Nephron progenitor cell (in vitro differentiated cells): ENCODE measurements around the gene CD83.

Source experiments
- DNase-seq: peaks from one replicate; pipeline ENCODE4 v3.0.0; 2021
- H3K27ac Mint-ChIP-seq: 2 replicates; pipeline ENCODE4 v1.8.0; 2021; ENCODE audit warnings: mild to moderate bottlenecking, moderate library complexity, mixed read lengths
- H3K27me3 Mint-ChIP-seq: 2 replicates; pipeline ENCODE4 v1.8.0; 2021; ENCODE audit warnings: mild to moderate bottlenecking, low read depth, mixed read lengths; ENCODE audit not compliant: poor library complexity
- H3K36me3 Mint-ChIP-seq: 2 replicates; pipeline ENCODE4 v1.8.0; 2021; ENCODE audit warnings: low read depth, mixed read lengths
- H3K4me1 Mint-ChIP-seq: 2 replicates; pipeline ENCODE4 v1.8.0; 2021; ENCODE audit warnings: mixed read lengths
- H3K4me3 Mint-ChIP-seq: 2 replicates; pipeline ENCODE4 v1.8.0; 2021; ENCODE audit warnings: mild to moderate bottlenecking, moderate library complexity, mixed read lengths
- H3K9me3 Mint-ChIP-seq: 2 replicates; pipeline ENCODE4 v1.8.0; 2021; ENCODE audit warnings: mild to moderate bottlenecking, moderate library complexity, mixed read lengths
- TF ChIP-seq, protein P1 (sequence below): fragments of 200-600 bp; sonication (generic); IDR thresholded peaks from 2 replicates; pipeline ENCODE4 v1.5.0; 2021; ENCODE audit warnings: antibody characterized with exemption

Gene CD83

DNA sequence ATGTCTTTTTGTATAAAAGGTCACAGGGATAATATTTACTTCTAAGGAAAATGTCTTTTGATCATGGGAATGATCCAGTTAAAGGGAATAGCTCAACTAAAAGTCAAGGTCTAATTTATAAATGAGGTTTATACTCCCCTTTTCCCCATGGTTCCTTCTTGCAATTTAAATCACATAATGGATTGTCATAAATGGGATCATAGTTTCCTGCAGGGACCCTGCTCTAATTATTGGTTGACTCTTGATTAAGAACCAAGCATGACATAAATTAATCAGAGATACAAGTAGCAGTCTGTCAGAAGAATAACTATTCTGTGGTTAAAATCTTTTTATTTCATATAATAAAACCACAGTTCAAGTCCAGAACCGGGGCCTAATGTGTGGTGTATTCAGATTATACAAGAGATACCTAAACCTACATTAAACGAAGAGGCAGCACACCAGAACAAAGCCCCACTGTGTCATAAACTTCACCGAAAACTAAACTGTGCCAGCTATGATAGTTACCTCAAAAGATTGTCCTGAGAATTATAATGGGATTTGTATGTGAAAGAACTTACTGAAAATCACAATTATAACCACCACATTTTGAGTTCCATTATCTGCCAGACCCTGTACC is 43.0 kb upstream of the CD83 start:
- no peaks in the 10 kb centered on the region for H3K36me3 Mint-ChIP-seq
- H3K27me3 Mint-ChIP-seq = peaks cover 22% of the 10 kb centered on the region
- H3K4me3 Mint-ChIP-seq = no peak overlapping the region
- TF ChIP-seq, protein P1, sequence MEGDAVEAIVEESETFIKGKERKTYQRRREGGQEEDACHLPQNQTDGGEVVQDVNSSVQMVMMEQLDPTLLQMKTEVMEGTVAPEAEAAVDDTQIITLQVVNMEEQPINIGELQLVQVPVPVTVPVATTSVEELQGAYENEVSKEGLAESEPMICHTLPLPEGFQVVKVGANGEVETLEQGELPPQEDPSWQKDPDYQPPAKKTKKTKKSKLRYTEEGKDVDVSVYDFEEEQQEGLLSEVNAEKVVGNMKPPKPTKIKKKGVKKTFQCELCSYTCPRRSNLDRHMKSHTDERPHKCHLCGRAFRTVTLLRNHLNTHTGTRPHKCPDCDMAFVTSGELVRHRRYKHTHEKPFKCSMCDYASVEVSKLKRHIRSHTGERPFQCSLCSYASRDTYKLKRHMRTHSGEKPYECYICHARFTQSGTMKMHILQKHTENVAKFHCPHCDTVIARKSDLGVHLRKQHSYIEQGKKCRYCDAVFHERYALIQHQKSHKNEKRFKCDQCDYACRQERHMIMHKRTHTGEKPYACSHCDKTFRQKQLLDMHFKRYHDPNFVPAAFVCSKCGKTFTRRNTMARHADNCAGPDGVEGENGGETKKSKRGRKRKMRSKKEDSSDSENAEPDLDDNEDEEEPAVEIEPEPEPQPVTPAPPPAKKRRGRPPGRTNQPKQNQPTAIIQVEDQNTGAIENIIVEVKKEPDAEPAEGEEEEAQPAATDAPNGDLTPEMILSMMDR = no peak
- no peak for DNase-seq
- peaks cover 9% of the 10 kb centered on the region for H3K4me1 Mint-ChIP-seq
- no peaks in the 10 kb centered on the region for H3K9me3 Mint-ChIP-seq
- no peak overlapping the region for H3K27ac Mint-ChIP-seq

DNA sequence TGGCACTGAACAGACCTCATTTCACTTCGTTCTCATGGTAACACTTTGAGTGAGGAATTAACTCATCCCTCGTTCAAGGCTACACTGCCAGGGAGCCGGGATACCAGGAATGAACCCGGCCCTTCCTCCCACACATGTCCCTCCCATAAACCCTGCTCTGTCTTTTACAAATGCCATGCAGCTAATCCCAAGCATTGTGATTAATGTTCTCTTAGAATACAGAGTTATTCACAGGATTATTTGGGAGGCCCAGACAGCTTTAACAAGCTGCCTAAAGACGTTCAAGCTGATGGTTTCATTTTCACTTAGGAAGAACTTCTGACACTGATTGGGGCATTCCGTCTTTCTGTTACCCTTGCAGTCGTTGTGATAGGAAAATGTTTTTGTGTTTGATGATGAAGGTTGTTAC is 42.5 kb upstream of the CD83 start:
- peaks cover 25% of the 10 kb centered on the region for H3K27me3 Mint-ChIP-seq
- no peaks in the 10 kb centered on the region for H3K36me3 Mint-ChIP-seq
- H3K27ac Mint-ChIP-seq = peak overlapping the region; percentile 24
- peak; percentile 20 for DNase-seq
- peaks cover 9% of the 10 kb centered on the region for H3K4me1 Mint-ChIP-seq
- no peaks in the 10 kb centered on the region for H3K9me3 Mint-ChIP-seq
- H3K4me3 Mint-ChIP-seq = no peak overlapping the region
- TF ChIP-seq, protein P1 = no peak

DNA sequence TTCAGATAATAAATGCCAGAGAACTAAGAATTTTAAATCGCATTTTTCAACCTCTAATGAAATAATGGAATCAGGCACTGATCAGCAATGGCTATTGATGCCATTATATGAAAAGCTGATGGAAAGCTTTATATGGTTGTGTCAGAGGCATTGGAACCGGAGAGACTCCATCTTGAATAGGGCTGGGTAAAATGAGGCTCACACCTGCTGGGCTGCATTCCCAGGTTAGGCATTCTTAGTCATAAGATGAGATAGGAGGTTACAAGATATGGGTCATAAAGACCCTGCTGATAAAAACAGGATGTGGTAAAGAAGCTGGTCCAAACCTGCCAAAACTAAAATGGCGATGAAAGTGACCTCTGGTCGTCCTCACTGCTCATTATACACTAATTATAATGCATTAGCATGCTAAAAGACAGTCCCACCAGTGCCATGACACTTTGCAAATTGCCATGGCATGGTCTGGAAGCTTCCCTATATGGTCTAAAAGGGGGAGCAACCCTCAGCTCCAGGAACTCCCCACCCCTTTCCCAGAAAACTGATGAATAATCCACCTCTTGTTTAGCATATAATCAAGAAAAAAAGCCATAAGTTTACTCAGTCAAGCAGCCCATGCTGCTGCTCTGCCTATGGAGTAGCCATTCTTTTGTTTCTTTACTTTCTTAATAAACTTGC is 40.2 kb upstream of the CD83 start:
- DNase-seq = no peak
- Mint-ChIP-seq H3K4me3 (no peak overlapping the region), H3K9me3 (no peaks in the 10 kb centered on the region), H3K4me1 (peaks cover 14% of the 10 kb centered on the region), H3K36me3 (no peaks in the 10 kb centered on the region), H3K27me3 (peaks cover 28% of the 10 kb centered on the region), H3K27ac (no peak overlapping the region)
- TF ChIP-seq, protein P1 = no peak

DNA sequence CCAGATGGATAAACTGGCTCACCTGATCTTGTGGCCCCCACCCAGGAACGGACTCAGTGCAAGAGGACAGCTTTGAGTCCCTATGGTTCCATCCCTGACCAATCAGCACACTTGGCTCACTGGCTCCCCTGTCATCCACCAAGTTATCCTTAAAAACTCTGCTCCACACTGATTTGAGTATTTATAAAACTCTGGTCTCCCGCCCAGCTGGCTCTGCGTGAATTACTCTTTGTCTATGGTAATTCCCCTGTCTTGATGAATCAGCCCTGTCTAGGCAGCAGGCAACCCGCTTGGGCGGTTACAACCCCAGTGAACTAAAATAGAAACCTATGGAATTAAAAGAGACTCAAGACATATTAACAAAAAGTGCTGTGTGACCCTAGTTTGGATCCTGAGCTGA is 38.1 kb upstream of the CD83 start:
- DNase-seq = no peak
- Mint-ChIP-seq H3K36me3 (no peaks in the 10 kb centered on the region), H3K27ac (no peak overlapping the region), H3K27me3 (peaks cover 29% of the 10 kb centered on the region), H3K4me1 (peaks cover 20% of the 10 kb centered on the region), H3K9me3 (no peaks in the 10 kb centered on the region), H3K4me3 (no peak overlapping the region)
- TF ChIP-seq, protein P1 = no peak

DNA sequence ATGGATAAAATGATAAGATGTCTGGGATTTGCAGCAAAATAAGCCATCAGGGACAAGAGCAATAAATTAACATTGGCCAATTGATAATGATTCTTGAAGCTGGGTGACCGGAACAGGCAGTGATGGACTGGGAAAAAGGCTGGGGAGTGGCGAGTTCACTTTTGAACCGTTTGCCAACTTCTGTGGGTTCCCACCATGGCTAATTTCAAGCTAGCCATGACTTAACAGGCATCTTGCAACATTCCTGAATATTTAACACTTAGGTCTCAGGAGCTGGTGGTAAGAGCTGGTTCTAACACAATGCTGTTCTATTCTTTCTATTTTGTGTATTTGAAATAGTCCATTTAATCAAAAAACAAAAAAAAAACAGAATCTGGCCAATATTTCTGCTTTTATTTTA is 37.6 kb upstream of the CD83 start:
- Mint-ChIP-seq H3K27ac (no peak overlapping the region), H3K36me3 (no peaks in the 10 kb centered on the region), H3K27me3 (peaks cover 29% of the 10 kb centered on the region), H3K9me3 (no peaks in the 10 kb centered on the region), H3K4me1 (peaks cover 22% of the 10 kb centered on the region), H3K4me3 (no peak overlapping the region)
- no peak for DNase-seq
- TF ChIP-seq, protein P1 = no peak

DNA sequence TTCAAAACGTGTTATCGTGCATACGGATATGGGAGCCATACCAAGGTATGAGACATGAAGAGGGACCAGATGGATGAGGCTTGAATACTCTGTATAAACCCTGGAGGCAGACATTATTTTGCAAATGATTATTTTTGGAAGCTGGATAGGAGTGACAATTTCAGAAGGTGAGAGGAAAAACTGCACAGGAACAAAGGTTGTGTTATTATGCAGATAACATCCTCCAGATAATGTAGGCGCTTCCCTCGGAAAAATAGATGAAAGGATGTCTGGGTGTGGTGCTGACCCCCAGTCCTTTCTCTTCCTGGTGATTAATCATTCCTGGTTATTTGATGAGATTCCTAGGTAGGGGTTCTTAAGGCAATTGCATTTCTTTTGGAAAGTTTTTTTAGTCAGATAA is 36.4 kb upstream of the CD83 start:
- no peak for DNase-seq
- H3K4me3 Mint-ChIP-seq = no peak overlapping the region
- TF ChIP-seq, protein P1 = no peak
- peaks cover 24% of the 10 kb centered on the region for H3K27me3 Mint-ChIP-seq
- no peak overlapping the region for H3K27ac Mint-ChIP-seq
- peaks cover 27% of the 10 kb centered on the region for H3K4me1 Mint-ChIP-seq
- no peaks in the 10 kb centered on the region for H3K36me3 Mint-ChIP-seq
- H3K9me3 Mint-ChIP-seq = no peaks in the 10 kb centered on the region
